NCI-H524 treated with DMSO at 0.1 percent for 48 hours (cell line): ENCODE measurements around the gene SLC25A46.
"Not testable (repeated sequence)": the region's sequence is repeated elsewhere in the genome, so short reads cannot be mapped to it uniquely, and the experiment has no call there.

Experiments
- DNase-seq: peaks from one replicate; lab custom pipeline; 2025; lab: John Stamatoyannopoulos, UW

Gene SLC25A46

GRCh38 chr5:110757118-110757729 is 18.4 kb downstream of the SLC25A46 start:
- no peak for DNase-seq

- no peak for DNase-seq
These were observed 21.4 kb downstream of the SLC25A46 start for GRCh38 chr5:110760158-110760557.

- no peak for DNase-seq
These were observed 29.5 kb downstream of the SLC25A46 start for GRCh38 chr5:110768138-110768860.

GRCh38 chr5:110769000-110769681 is 30.3 kb downstream of the SLC25A46 start:
- no peak for DNase-seq

GRCh38 chr5:110770286-110770685 is 31.5 kb downstream of the SLC25A46 start:
- no peak for DNase-seq

GRCh38 chr5:110784901-110785300 is 46.1 kb downstream of the SLC25A46 start:
- no peak for DNase-seq

GRCh38 chr5:110785356-110785755 is 46.5 kb downstream of the SLC25A46 start:
- no peak for DNase-seq

- DNase-seq, result not testable (repeated sequence)
These were observed 49.2 kb downstream of the SLC25A46 start for GRCh38 chr5:110788006-110788405.

GRCh38 chr5:110790673-110791072 is 51.9 kb downstream of the SLC25A46 start:
- DNase-seq, result no peak

- DNase-seq, result no peak
These were observed 64.2 kb downstream of the SLC25A46 start for GRCh38 chr5:110802998-110803397.

- DNase-seq, result no peak
These were observed 64.9 kb downstream of the SLC25A46 start for GRCh38 chr5:110803467-110804326.

- DNase-seq, result no peak
These were observed 68.4 kb downstream of the SLC25A46 start for GRCh38 chr5:110807169-110807568.

- DNase-seq, result no peak
These were observed 70.2 kb downstream of the SLC25A46 start for GRCh38 chr5:110809006-110809405.
